Ectodermal cell (in vitro differentiated cells): ENCODE results near the gene CPLANE1.

Source experiments
- H3K27ac ChIP-seq: 2 replicates; pipeline ENCODE4 v1.7.0; 2013; ENCODE audit warnings: mild to moderate bottlenecking, low read depth, low read length; ENCODE audit not compliant: insufficient read depth, poor library complexity, severe bottlenecking
- H3K27me3 ChIP-seq: 2 replicates; pipeline ENCODE4 v1.7.0; 2013; ENCODE audit warnings: mild to moderate bottlenecking, low read length; ENCODE audit not compliant: insufficient read depth, control insufficient read depth, poor library complexity, severe bottlenecking
- H3K36me3 ChIP-seq: one replicate; pipeline ENCODE4 v1.7.0; 2013; ENCODE audit warnings: low read length; ENCODE audit not compliant: control insufficient read depth, insufficient read depth
- H3K4me1 ChIP-seq: one replicate; pipeline ENCODE4 v1.7.0; 2013; ENCODE audit warnings: low read length; ENCODE audit not compliant: control insufficient read depth, insufficient read depth
- H3K4me3 ChIP-seq: 2 replicates; pipeline ENCODE4 v1.7.0; 2013; ENCODE audit warnings: low read depth, low read length, control low read depth; ENCODE audit not compliant: insufficient read depth
- H3K9me3 ChIP-seq: 2 replicates; pipeline ENCODE4 v1.7.0; 2013; ENCODE audit warnings: mild to moderate bottlenecking, low read length, moderate library complexity; ENCODE audit not compliant: control insufficient read depth
- WGBS, 2 experiments: methylation state at CpG; one replicate each; pipeline ENCODE4 v1.1.7; 2013; ENCODE audit warnings: missing lambda C conversion rate in 2 of 2; 5-methylcytosine and 5-hydroxymethylcytosine counted together

CPLANE1 gene

GRCh38 chr5:37133939-37134338 lies 115.2 kb downstream of the CPLANE1 start:
- H3K27ac ChIP-seq = no peak overlapping the region
- H3K9me3 ChIP-seq = no peaks in the 10 kb centered on the region
- WGBS, 2 experiments = 80 to 94% methylated on average over 1 to 2 of the region's 2 CpGs
- no peaks in the 10 kb centered on the region for H3K4me1 ChIP-seq
- H3K27me3 ChIP-seq = no peaks in the 10 kb centered on the region
- H3K36me3 ChIP-seq = peaks cover 31% of the 10 kb centered on the region
- no peak overlapping the region for H3K4me3 ChIP-seq

- H3K9me3 ChIP-seq = no peaks in the 10 kb centered on the region
- H3K36me3 ChIP-seq = peaks cover 28% of the 10 kb centered on the region
- no peak overlapping the region for H3K4me3 ChIP-seq
- WGBS, 2 experiments = 93 to 100% methylated on average over 1 of the region's 1 CpG
- no peaks in the 10 kb centered on the region for H3K27me3 ChIP-seq
- no peaks in the 10 kb centered on the region for H3K4me1 ChIP-seq
- no peak overlapping the region for H3K27ac ChIP-seq
Measured at GRCh38 chr5:37132646-37133045, 116.5 kb downstream of the CPLANE1 start.

GRCh38 chr5:37121465-37121864 lies 127.7 kb downstream of the CPLANE1 start:
- Histone ChIP-seq H3K36me3 (peaks cover 6% of the 10 kb centered on the region), H3K9me3 (no peaks in the 10 kb centered on the region), H3K27me3 (no peaks in the 10 kb centered on the region), H3K4me3 (no peak overlapping the region), H3K27ac (no peak overlapping the region), H3K4me1 (no peaks in the 10 kb centered on the region)
- 97 to 98% methylated on average over 6 of the region's 6 CpGs for WGBS, 2 experiments

GRCh38 chr5:37121027-37121426 lies 128.1 kb downstream of the CPLANE1 start:
- Histone ChIP-seq H3K9me3 (no peaks in the 10 kb centered on the region), H3K27me3 (no peaks in the 10 kb centered on the region), H3K4me3 (no peak overlapping the region), H3K4me1 (no peaks in the 10 kb centered on the region), H3K27ac (no peak overlapping the region), H3K36me3 (peaks cover 6% of the 10 kb centered on the region)
- whole genome bisulfite sequencing, 2 experiments = 86 to 90% methylated on average over 1 of the region's 1 CpG

GRCh38 chr5:37120270-37120669 lies 128.9 kb downstream of the CPLANE1 start:
- 91 to 94% methylated on average over 5 of the region's 5 CpGs for WGBS, 2 experiments
- Histone ChIP-seq H3K27ac (no peak overlapping the region), H3K4me1 (no peaks in the 10 kb centered on the region), H3K27me3 (no peaks in the 10 kb centered on the region), H3K36me3 (peaks cover 6% of the 10 kb centered on the region), H3K9me3 (no peaks in the 10 kb centered on the region), H3K4me3 (no peak overlapping the region)

- Histone ChIP-seq H3K36me3 (peaks cover 21% of the 10 kb centered on the region), H3K27ac (no peak overlapping the region), H3K9me3 (no peaks in the 10 kb centered on the region), H3K27me3 (no peaks in the 10 kb centered on the region), H3K4me1 (no peaks in the 10 kb centered on the region), H3K4me3 (no peak overlapping the region)
- 89 to 97% methylated on average over 6 of the region's 6 CpGs for WGBS, 2 experiments
Measured at GRCh38 chr5:37116359-37116758, 132.8 kb downstream of the CPLANE1 start.

- H3K27me3 ChIP-seq = no peaks in the 10 kb centered on the region
- no peaks in the 10 kb centered on the region for H3K4me1 ChIP-seq
- WGBS, 2 experiments = 87 to 95% methylated on average over 3 of the region's 3 CpGs
- H3K27ac ChIP-seq = no peak overlapping the region
- H3K4me3 ChIP-seq = no peak overlapping the region
- H3K36me3 ChIP-seq = peaks cover 22% of the 10 kb centered on the region
- H3K9me3 ChIP-seq = no peaks in the 10 kb centered on the region
Measured at GRCh38 chr5:37112383-37112991, 136.7 kb downstream of the CPLANE1 start.

- WGBS, 2 experiments = 83 to 90% methylated on average over 4 of the region's 4 CpGs
- H3K4me3 ChIP-seq = no peak overlapping the region
- no peaks in the 10 kb centered on the region for H3K4me1 ChIP-seq
- H3K27me3 ChIP-seq = no peaks in the 10 kb centered on the region
- H3K36me3 ChIP-seq = peaks cover 22% of the 10 kb centered on the region
- H3K9me3 ChIP-seq = no peaks in the 10 kb centered on the region
- no peak overlapping the region for H3K27ac ChIP-seq
Measured at GRCh38 chr5:37111426-37112382, 137.5 kb downstream of the CPLANE1 start.

GRCh38 chr5:37110135-37110534 lies 139.0 kb downstream of the CPLANE1 start:
- no peaks in the 10 kb centered on the region for H3K4me1 ChIP-seq
- no peaks in the 10 kb centered on the region for H3K27me3 ChIP-seq
- WGBS, 2 experiments = 92 to 96% methylated on average over 1 of the region's 1 CpG
- no peak overlapping the region for H3K27ac ChIP-seq
- H3K9me3 ChIP-seq = no peaks in the 10 kb centered on the region
- peaks cover 21% of the 10 kb centered on the region for H3K36me3 ChIP-seq
- H3K4me3 ChIP-seq = no peak overlapping the region

GRCh38 chr5:37109338-37109737 lies 139.8 kb downstream of the CPLANE1 start:
- no peak overlapping the region for H3K27ac ChIP-seq
- H3K9me3 ChIP-seq = no peaks in the 10 kb centered on the region
- peaks cover 16% of the 10 kb centered on the region for H3K36me3 ChIP-seq
- 93% methylated on average over 3 of the region's 3 CpGs for WGBS, 2 experiments
- no peak overlapping the region for H3K4me3 ChIP-seq
- no peaks in the 10 kb centered on the region for H3K4me1 ChIP-seq
- H3K27me3 ChIP-seq = no peaks in the 10 kb centered on the region
